Glomerular endothelial cell (primary cell): ENCODE results near the gene PLCL2. TPM values are rescaled to one million over a fixed set of nuclear protein-coding genes. Genes with fewer than 3 reads are reported as not detected.

Experiments used
- DNase-seq: peaks from one replicate; pipeline ENCODE4 v3.0.0-alpha.2; 2011; ENCODE audit warnings: low read depth, low spot score; ENCODE audit errors: extremely low read depth
- total RNA-seq: library from RNA; depleted of rRNA; stranded (reverse); fragments of >200 nt; gene quantifications from 2 replicates; pipeline ENCODE4 v1.2.3, GENCODE V29; 2015

Gene PLCL2
- total RNA-seq, 1 donor from 2014 or later, result 13.1 TPM

- no peak for DNase-seq
Measured at GRCh38 chr3:16888785-16889607, 4.2 kb downstream of the PLCL2 start.

GRCh38 chr3:16890597-16891333 is 6.0 kb downstream of the PLCL2 start:
- no peak for DNase-seq

GRCh38 chr3:16893618-16894200 is 9.0 kb downstream of the PLCL2 start:
- no peak for DNase-seq

DNA sequence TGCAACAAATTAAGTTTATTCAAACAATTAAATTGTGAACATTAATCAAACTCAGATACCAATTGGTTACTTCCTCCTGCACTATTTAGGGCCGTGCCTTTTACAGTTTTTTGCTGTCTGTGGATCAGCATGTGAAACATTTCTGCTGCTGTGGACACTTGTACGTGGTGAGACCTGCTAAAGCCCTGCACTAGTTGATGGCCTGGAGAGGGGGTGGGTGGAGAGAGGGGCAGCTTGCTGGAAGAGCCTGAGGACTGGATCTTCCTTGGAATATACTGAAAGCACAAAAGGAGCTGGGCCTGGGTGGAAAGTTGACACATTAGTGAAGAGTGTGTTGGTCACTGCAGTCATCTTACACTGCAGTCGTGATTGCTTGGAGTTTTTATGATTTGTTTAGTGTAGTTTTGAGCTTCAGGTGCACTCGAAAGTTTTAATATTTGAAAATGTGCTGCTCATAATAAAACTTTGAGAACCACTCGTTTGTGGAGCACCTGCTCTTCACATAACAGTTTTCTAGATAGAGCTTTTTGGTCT is 11.4 kb downstream of the PLCL2 start:
- DNase-seq, result no peak

DNA sequence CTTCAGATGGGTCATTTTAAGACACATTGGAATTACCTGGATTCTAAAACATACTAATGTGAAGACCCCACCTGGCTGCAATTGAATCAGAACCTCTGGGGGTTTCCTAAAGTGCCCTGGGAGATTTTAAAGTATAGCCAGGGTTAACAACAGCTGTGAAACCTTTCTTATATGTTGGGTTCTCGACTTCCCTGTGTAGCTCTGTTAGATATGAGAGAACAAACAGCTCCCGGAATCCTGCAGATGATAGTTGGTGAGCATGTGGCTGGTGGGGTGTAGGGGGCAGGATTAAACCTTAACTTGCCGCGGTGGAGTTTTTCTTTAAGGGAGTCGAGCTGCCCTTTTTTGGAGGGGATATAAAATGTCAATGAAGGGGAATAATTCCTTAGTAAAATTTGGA is 12.1 kb downstream of the PLCL2 start:
- DNase-seq, result no peak

- no peak for DNase-seq
Measured at GRCh38 chr3:16897254-16897926, 12.6 kb downstream of the PLCL2 start.

- DNase-seq, result no peak
Measured at GRCh38 chr3:16898595-16899395, 14.0 kb downstream of the PLCL2 start.

- DNase-seq, result no peak
Measured at GRCh38 chr3:16899919-16900318, 15.2 kb downstream of the PLCL2 start.

DNA sequence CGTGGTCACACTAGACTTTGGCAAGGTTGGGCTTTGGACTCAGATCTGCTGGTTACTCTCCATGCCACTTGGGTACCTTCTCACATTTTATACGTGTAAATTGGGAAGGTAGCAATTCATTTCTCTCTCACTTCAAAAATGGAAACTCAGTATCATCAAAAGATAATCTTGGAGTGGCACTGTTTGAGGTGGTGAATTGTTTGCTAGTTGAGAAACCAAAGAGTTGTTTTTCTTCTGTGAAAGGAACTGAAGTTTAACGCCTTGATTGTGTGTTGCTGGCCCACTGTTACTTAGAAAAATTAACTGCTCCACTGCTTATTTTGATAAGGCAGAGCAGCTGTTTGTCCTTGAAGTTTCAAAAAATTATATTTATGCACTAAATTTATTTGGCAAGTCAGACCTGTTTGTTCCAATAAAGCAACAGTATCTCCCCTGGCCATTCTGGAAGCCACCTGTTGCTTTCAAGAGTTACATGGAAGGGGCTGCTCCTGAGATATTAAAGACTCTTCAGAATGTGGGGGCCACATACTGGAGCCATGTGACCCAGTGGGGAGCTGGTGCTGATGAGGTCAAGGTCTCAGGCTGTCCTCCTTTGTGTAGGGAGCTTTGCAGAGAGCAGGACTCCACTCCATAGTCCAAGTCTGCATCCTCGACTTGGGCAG is 16.2 kb downstream of the PLCL2 start:
- DNase-seq, result no peak

- no peak for DNase-seq
Measured at GRCh38 chr3:16904423-16905417, 20.0 kb downstream of the PLCL2 start.

GRCh38 chr3:16905704-16906103 is 20.9 kb downstream of the PLCL2 start:
- DNase-seq, result no peak

GRCh38 chr3:16906682-16907081 is 21.9 kb downstream of the PLCL2 start:
- DNase-seq, result no peak

DNA sequence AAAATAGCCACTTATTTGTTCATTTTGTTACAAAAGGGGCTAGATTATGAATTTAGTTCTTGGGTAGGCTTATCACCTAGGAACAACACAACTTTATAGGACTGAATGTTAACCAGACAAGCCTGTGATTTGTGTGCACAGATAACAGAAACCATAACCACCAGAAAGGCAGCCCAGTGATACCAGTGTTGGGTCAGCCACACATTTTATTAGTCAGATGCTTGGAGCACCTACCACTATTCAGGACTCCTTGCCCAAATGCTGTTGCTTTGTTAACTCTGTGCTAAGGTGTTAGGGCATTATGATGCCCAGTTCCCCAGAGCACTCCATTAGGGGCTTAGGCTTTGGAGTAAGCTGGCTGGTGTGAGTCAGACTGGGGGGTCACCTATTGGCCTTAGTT is 22.5 kb downstream of the PLCL2 start:
- no peak for DNase-seq

DNA sequence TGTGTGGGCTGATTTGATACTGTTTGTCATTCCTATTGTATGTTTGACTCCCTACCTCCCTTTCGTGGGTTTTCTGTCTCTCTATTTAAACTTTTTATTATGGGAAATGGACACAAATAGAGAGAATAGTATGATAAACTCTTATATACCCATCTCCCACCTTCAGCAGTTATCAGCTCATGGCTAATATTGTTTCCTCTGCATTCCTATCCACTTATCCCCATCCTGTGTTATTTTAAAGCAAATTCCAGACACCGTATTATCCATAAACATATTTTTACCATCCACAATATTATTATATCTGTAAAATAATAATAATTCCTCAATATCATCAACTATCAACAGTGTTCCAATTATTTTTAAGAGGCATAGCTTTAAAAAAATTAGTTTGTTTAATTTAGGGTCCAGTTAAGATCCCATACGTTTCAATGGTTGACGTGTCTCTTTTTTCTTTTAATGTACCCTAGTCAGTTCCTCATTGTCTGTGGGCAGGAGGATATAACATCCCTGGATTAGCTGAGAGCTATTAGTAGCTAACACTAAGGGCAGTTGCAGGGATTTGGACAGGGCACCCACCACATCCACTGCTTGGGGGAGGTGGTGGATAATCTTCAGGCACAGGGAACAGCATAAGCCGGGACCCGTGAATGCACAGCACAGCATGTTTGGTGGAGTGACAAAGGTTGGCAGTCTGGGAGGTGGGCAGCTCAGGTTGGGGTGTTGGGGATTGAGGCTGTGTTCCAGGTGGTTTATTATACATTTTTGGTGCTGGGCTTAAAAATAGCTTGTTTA is 23.5 kb downstream of the PLCL2 start:
- DNase-seq, result no peak

DNA sequence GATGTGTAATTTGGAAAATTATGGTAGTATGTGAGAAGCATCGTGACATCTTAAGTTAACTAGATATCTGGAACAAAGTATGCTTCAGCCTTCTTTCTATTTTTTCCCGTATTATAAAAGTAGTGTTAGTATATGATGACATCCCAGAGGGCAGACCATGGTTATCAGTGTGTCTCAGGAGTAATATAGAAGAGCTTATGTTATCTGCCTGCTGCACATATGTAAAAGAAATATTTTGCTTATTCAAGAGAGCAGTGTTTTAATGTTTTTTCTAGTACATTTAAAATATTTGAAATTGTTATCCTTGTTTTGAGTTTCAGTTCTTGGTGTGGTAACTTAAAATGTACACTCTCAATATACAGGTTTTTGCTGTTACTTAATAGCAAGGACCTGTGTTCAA is 24.1 kb downstream of the PLCL2 start:
- no peak for DNase-seq

DNA sequence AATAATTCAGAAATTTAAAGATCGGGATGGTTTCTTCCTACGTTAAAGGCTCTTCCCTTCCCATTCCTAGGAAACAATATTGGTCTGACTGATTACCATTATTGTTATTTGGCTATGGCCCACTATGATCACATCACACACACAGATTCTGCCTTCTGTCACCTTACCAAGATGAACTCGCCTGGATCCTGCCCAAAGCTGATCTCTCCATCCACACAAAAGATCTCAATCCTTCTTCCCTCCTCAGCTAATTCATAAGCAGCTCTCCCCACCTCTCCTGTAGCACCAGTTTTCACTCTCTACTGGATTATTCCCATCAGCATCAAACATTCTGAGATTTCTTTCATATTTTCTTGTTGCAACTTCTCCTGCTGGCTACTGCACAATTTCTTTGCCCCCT is 25.0 kb downstream of the PLCL2 start:
- no peak for DNase-seq

GRCh38 chr3:16910207-16910606 is 25.5 kb downstream of the PLCL2 start:
- no peak for DNase-seq

DNA sequence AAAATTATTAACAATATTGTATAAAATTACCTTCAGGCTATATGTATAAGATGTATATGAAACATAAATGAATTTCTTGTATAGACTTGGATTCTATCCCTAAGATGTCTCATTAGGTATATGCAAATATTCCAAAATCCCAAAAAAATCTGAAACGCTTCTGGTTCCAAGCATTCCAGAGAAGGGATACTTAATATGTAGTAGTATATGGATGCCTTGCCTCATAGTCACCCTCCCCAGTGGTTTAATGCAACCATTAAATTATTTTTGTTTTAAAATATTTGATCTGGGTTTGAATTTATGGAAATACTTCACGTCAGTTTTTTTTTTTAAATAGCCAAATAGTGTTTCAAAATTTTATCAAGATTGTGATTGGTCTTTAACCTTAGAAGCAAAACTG is 27.2 kb downstream of the PLCL2 start:
- no peak for DNase-seq
